OCI-LY1 (cell line): ENCODE measurements around the gene COMMD10.

Source experiments
- H2AFZ ChIP-seq: fragments of 200-600 bp; sonication (generic), shearing (Covaris generic); 2 replicates; pipeline ENCODE4 v1.6.0; 2014; ENCODE audit warnings: antibody characterized with exemption, mild to moderate bottlenecking, low read length
- H3F3A ChIP-seq: fragments of 200-600 bp; sonication (generic), shearing (Covaris generic); 2 replicates; pipeline ENCODE4 v1.6.0; 2014; ENCODE audit warnings: mild to moderate bottlenecking, antibody characterized with exemption, low read length, moderate library complexity; ENCODE audit not compliant: insufficient read depth
- H3K27ac ChIP-seq: fragments of 200-600 bp; sonication (generic); 2 replicates; pipeline ENCODE4 v1.5.1; 2014; ENCODE audit warnings: low read length, mixed run types, mild to moderate bottlenecking, low read depth; ENCODE audit not compliant: poor library complexity, severe bottlenecking
- H3K27me3 ChIP-seq: fragments of 200-600 bp; sonication (generic); 2 replicates; pipeline ENCODE4 v1.6.0; 2014; ENCODE audit warnings: antibody characterized with exemption, mild to moderate bottlenecking, low read length, moderate library complexity; ENCODE audit not compliant: insufficient read depth
- H3K36me3 ChIP-seq: fragments of 200-600 bp; sonication (generic); 2 replicates; pipeline ENCODE4 v1.6.1; 2014; ENCODE audit warnings: mild to moderate bottlenecking, antibody characterized with exemption, low read length, moderate library complexity, mixed read lengths; ENCODE audit not compliant: insufficient read depth
- H3K4me1 ChIP-seq: fragments of 200-600 bp; sonication (generic); 2 replicates; pipeline ENCODE4 v1.5.1; 2014; ENCODE audit warnings: mild to moderate bottlenecking, low read length, moderate library complexity; ENCODE audit not compliant: insufficient read depth, severe bottlenecking
- H3K4me2 ChIP-seq: fragments of 200-600 bp; sonication (generic), shearing (Covaris generic); 2 replicates; pipeline ENCODE4 v1.6.1; 2014; ENCODE audit warnings: low read length
- H3K4me3 ChIP-seq: fragments of 200-600 bp; sonication (generic); 2 replicates; pipeline ENCODE4 v1.5.1; 2014; ENCODE audit warnings: low read length, low read depth, mild to moderate bottlenecking, mixed read lengths; ENCODE audit not compliant: poor library complexity, severe bottlenecking
- H3K79me2 ChIP-seq: fragments of 200-600 bp; shearing (Covaris generic); 2 replicates; pipeline ENCODE4 v1.6.1; 2016; ENCODE audit warnings: mixed run types, low read length, mixed read lengths; ENCODE audit not compliant: insufficient read depth
- H3K9ac ChIP-seq: fragments of 200-600 bp; sonication (generic), shearing (Covaris generic); 2 replicates; pipeline ENCODE4 v1.6.1; 2014; ENCODE audit warnings: mild to moderate bottlenecking, low read length, mixed read lengths
- H3K9me2 ChIP-seq: fragments of 200-600 bp; sonication (generic), shearing (Covaris generic); 2 replicates; pipeline ENCODE4 v1.6.1; 2014; ENCODE audit warnings: low read depth, mild to moderate bottlenecking, low read length, mixed read lengths
- H3K9me3 ChIP-seq: fragments of 200-600 bp; shearing (Covaris generic); 2 replicates; pipeline ENCODE4 v1.6.1; 2014; ENCODE audit warnings: low read length, mixed read lengths
- H4K20me1 ChIP-seq: fragments of 200-600 bp; sonication (generic), shearing (Covaris generic); 2 replicates; pipeline ENCODE4 v1.6.0; 2016; ENCODE audit warnings: mild to moderate bottlenecking, low read length; ENCODE audit not compliant: insufficient read depth
- EZH2 ChIP-seq: fragments of 200-600 bp; sonication (generic), shearing (Covaris generic); IDR thresholded peaks from 2 replicates; pipeline ENCODE4 v1.8.0; 2017; ENCODE audit warnings: borderline replicate concordance, mixed run types, mild to moderate bottlenecking, antibody characterized with exemption, low read length, moderate library complexity, mixed read lengths
- TF ChIP-seq, protein P1 (sequence below): fragments of 200-600 bp; sonication (generic), shearing (Covaris generic); IDR thresholded peaks from 2 replicates; pipeline ENCODE4 v1.5.1; 2017; ENCODE audit warnings: mild to moderate bottlenecking, antibody characterized with exemption, low read length, moderate library complexity, mixed read lengths

Gene COMMD10

DNA sequence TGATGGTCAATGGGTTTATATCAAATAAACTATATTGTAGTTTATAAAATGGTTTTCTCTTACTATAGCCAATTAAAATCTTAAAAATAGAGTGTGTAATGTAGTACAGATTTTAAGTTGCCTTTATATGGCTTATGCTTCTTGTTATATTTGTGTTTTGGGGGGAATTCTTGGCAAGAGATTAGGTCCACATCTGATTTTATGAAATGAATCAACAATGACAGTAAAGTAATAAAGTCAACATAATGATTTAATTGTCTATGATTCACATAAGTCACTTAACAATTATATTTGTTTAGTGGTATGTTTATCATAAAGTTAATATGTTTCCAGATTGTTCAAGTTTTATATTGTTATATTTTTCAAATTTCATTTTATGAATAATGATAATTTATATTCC is 164.8 kb downstream of the COMMD10 start:
- no peaks in the 10 kb centered on the region for H3K27me3 ChIP-seq
- no peaks in the 10 kb centered on the region for H4K20me1 ChIP-seq
- H3K27ac ChIP-seq, result no peak overlapping the region
- no peak overlapping the region for H2AFZ ChIP-seq
- no peaks in the 10 kb centered on the region for H3K9me2 ChIP-seq
- no peaks in the 10 kb centered on the region for H3K79me2 ChIP-seq
- no peak overlapping the region for H3K4me3 ChIP-seq
- no peak overlapping the region for H3K9ac ChIP-seq
- TF ChIP-seq EZH2, result no peak
- TF ChIP-seq, protein P1, sequence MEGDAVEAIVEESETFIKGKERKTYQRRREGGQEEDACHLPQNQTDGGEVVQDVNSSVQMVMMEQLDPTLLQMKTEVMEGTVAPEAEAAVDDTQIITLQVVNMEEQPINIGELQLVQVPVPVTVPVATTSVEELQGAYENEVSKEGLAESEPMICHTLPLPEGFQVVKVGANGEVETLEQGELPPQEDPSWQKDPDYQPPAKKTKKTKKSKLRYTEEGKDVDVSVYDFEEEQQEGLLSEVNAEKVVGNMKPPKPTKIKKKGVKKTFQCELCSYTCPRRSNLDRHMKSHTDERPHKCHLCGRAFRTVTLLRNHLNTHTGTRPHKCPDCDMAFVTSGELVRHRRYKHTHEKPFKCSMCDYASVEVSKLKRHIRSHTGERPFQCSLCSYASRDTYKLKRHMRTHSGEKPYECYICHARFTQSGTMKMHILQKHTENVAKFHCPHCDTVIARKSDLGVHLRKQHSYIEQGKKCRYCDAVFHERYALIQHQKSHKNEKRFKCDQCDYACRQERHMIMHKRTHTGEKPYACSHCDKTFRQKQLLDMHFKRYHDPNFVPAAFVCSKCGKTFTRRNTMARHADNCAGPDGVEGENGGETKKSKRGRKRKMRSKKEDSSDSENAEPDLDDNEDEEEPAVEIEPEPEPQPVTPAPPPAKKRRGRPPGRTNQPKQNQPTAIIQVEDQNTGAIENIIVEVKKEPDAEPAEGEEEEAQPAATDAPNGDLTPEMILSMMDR, result no peak
- no peaks in the 10 kb centered on the region for H3K4me1 ChIP-seq
- no peak overlapping the region for H3K4me2 ChIP-seq
- no peaks in the 10 kb centered on the region for H3F3A ChIP-seq
- 0 out of 2 replicates have a peak, but pooled peaks cover 2% of the 10 kb centered on the region for H3K9me3 ChIP-seq
- H3K36me3 ChIP-seq, result no peaks in the 10 kb centered on the region

DNA sequence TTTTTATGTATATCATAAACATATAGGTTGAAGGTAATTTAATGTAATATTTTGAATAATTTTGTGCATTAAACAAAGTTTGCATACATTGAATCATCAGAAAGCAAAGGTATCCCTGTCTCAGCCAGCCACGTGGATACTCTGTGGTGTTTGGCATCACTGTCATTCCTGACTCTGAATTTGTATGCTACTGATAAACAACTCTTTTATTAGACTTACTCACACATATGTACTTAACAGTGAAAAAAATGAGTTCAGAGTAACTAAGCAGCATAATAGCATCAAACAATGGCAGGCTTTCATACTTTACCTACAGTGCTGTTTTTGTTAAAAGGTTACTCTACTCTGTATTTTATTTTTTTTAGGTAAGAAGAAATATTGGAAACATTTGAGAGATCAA is 171.9 kb downstream of the COMMD10 start:
- Histone ChIP-seq H3K36me3 (no peaks in the 10 kb centered on the region), H3K9ac (no peak overlapping the region), H3K9me3 (no peaks in the 10 kb centered on the region), H3K4me3 (no peak overlapping the region), H2AFZ (no peak overlapping the region), H3K27ac (no peak overlapping the region), H3K4me1 (no peaks in the 10 kb centered on the region), H3K4me2 (no peak overlapping the region), H3K27me3 (no peaks in the 10 kb centered on the region), H3K9me2 (no peaks in the 10 kb centered on the region), H4K20me1 (no peaks in the 10 kb centered on the region), H3F3A (no peaks in the 10 kb centered on the region), H3K79me2 (no peaks in the 10 kb centered on the region)
- TF ChIP-seq EZH2, result no peak
- TF ChIP-seq, protein P1, result no peak

DNA sequence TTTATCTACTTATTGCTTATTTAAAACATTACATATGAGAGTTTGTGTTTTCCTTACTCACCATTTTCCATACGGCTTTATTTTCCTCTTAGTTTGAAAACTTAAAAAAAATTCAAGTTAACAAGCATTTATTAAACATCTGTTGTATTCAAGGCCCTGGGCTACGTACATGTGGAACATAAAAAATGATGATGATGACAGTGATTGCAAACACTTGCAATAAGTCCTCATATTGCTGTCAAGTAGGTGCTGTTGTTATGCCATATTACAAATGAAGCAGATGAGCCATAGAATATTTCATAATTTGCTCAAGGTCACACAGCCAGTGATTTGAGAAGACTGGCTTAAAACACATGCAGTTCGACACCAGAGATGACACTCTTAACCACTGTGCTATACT is 180.6 kb downstream of the COMMD10 start:
- H3K79me2 ChIP-seq, result no peaks in the 10 kb centered on the region
- H3K27me3 ChIP-seq, result no peaks in the 10 kb centered on the region
- no peaks in the 10 kb centered on the region for H3K36me3 ChIP-seq
- H3K27ac ChIP-seq, result no peak overlapping the region
- H3K4me2 ChIP-seq, result no peak overlapping the region
- no peak overlapping the region for H3K9ac ChIP-seq
- no peaks in the 10 kb centered on the region for H3F3A ChIP-seq
- no peaks in the 10 kb centered on the region for H3K9me3 ChIP-seq
- H3K9me2 ChIP-seq, result no peaks in the 10 kb centered on the region
- TF ChIP-seq, protein P1, result no peak
- no peak for TF ChIP-seq EZH2
- no peaks in the 10 kb centered on the region for H3K4me1 ChIP-seq
- H4K20me1 ChIP-seq, result no peaks in the 10 kb centered on the region
- H2AFZ ChIP-seq, result no peak overlapping the region
- H3K4me3 ChIP-seq, result no peak overlapping the region
